Activated T-helper 1 cell treated with Interleukin-2 at 50 U/mL for 16 hours (primary cell): Measurements from ENCODE around the gene MYLK.

ENCODE experiments used
- DNase-seq: peaks from one replicate; pipeline ENCODE4 v3.0.0-alpha.2; 2020; ENCODE audit warnings: low read depth

Gene MYLK

GRCh38 chr3:123792473-123793201 lies 91.5 kb downstream of the MYLK start:
- no peak for DNase-seq

GRCh38 chr3:123791898-123792297 lies 92.2 kb downstream of the MYLK start:
- DNase-seq, result no peak

GRCh38 chr3:123791417-123791816 lies 92.7 kb downstream of the MYLK start:
- DNase-seq, result no peak

- DNase-seq, result no peak
Measured at GRCh38 chr3:123791073-123791370, 93.1 kb downstream of the MYLK start.

- DNase-seq, result no peak
Measured at GRCh38 chr3:123790254-123791072, 93.7 kb downstream of the MYLK start.

- no peak for DNase-seq
Measured at GRCh38 chr3:123789760-123790159, 94.4 kb downstream of the MYLK start.

- DNase-seq, result no peak
Measured at GRCh38 chr3:123789160-123789559, 95.0 kb downstream of the MYLK start.

- DNase-seq, result no peak
Measured at GRCh38 chr3:123788710-123789109, 95.4 kb downstream of the MYLK start.

- DNase-seq, result no peak
Measured at GRCh38 chr3:123787133-123787532, 97.0 kb downstream of the MYLK start.

- DNase-seq, result no peak
Measured at GRCh38 chr3:123785602-123786001, 98.5 kb downstream of the MYLK start.

- no peak for DNase-seq
Measured at GRCh38 chr3:123783811-123784210, 100.3 kb downstream of the MYLK start.

GRCh38 chr3:123783050-123783689 lies 101.0 kb downstream of the MYLK start:
- DNase-seq, result no peak

- no peak for DNase-seq
Measured at GRCh38 chr3:123782488-123782887, 101.6 kb downstream of the MYLK start.

GRCh38 chr3:123781571-123782275 lies 102.4 kb downstream of the MYLK start:
- DNase-seq, result no peak

GRCh38 chr3:123781138-123781537 lies 103.0 kb downstream of the MYLK start:
- DNase-seq, result no peak

- DNase-seq, result no peak
Measured at GRCh38 chr3:123780656-123781055, 103.5 kb downstream of the MYLK start.

GRCh38 chr3:123779655-123780231 lies 104.4 kb downstream of the MYLK start:
- DNase-seq, result no peak

- no peak for DNase-seq
Measured at GRCh38 chr3:123778991-123779622, 105.0 kb downstream of the MYLK start.

- no peak for DNase-seq
Measured at GRCh38 chr3:123778525-123778924, 105.6 kb downstream of the MYLK start.

GRCh38 chr3:123776071-123776782 lies 107.9 kb downstream of the MYLK start:
- DNase-seq, result no peak

GRCh38 chr3:123774474-123774873 lies 109.7 kb downstream of the MYLK start:
- DNase-seq, result no peak
